MM.1S (cell line): ENCODE data around the gene FRMD3.

Source experiments
- DNase-seq: peaks from one replicate; pipeline ENCODE4 v3.0.0-alpha.2; 2015
- H2AFZ ChIP-seq: fragments of 300-600 bp; sonication (generic); 2 replicates; pipeline ENCODE4 v1.6.0; 2016; ENCODE audit warnings: antibody characterized with exemption, low read length
- H3F3A ChIP-seq: fragments of 300-600 bp; sonication (generic); 2 replicates; pipeline ENCODE4 v1.6.1; 2016; ENCODE audit warnings: mild to moderate bottlenecking, antibody characterized with exemption, low read length, moderate library complexity, mixed read lengths; ENCODE audit not compliant: insufficient read depth
- H3K27ac ChIP-seq: fragments of 300-600 bp; sonication (generic); 2 replicates; pipeline ENCODE4 v1.5.1; 2016; ENCODE audit warnings: mild to moderate bottlenecking, low read length
- H3K27me3 ChIP-seq: fragments of 300-600 bp; sonication (generic); replicated peaks from 2 replicates; pipeline ENCODE4 v1.6.0; 2016; ENCODE audit warnings: low read length; ENCODE audit not compliant: insufficient read depth
- H3K36me3 ChIP-seq: fragments of 300-600 bp; sonication (generic); replicated peaks from 2 replicates; pipeline ENCODE4 v1.6.1; 2016; ENCODE audit warnings: mild to moderate bottlenecking, low read length, mixed read lengths; ENCODE audit not compliant: insufficient read depth
- H3K4me1 ChIP-seq: fragments of 300-600 bp; sonication (generic); 2 replicates; pipeline ENCODE4 v1.6.1; 2016; ENCODE audit warnings: low read length, mixed read lengths
- H3K4me2 ChIP-seq: fragments of 300-600 bp; sonication (generic); 2 replicates; pipeline ENCODE4 v1.6.0; 2016; ENCODE audit warnings: low read depth, low read length
- H3K4me3 ChIP-seq: fragments of 300-600 bp; sonication (generic); 2 replicates; pipeline ENCODE4 v1.5.1; 2016; ENCODE audit warnings: low read length, mixed read lengths
- H3K79me2 ChIP-seq: fragments of 300-600 bp; sonication (generic); 2 replicates; pipeline ENCODE4 v1.6.1; 2016; ENCODE audit warnings: mixed run types, low read length, mixed read lengths
- H3K9ac ChIP-seq: fragments of 300-600 bp; sonication (generic); 2 replicates; pipeline ENCODE4 v1.6.1; 2016; ENCODE audit warnings: low read length, mixed read lengths
- H3K9me2 ChIP-seq: fragments of 300-600 bp; sonication (generic); replicated peaks from 2 replicates; pipeline ENCODE4 v1.6.1; 2016; ENCODE audit warnings: mild to moderate bottlenecking, low read length, mixed read lengths; ENCODE audit not compliant: insufficient read depth
- H3K9me3 ChIP-seq: fragments of 300-600 bp; sonication (generic); replicated peaks from 2 replicates; pipeline ENCODE4 v1.6.1; 2016; ENCODE audit warnings: mild to moderate bottlenecking, low read length, mixed read lengths; ENCODE audit not compliant: insufficient read depth
- H4K20me1 ChIP-seq: fragments of 300-600 bp; sonication (generic); 2 replicates; pipeline ENCODE4 v1.6.1; 2016; ENCODE audit warnings: mild to moderate bottlenecking, low read length, moderate library complexity, mixed read lengths; ENCODE audit not compliant: insufficient read depth
- EZH2 ChIP-seq: fragments of 300-600 bp; sonication (generic); optimal IDR thresholded peaks from 2 replicates; pipeline ENCODE3; 2017; ENCODE audit warnings: low read depth, mild to moderate bottlenecking, antibody characterized with exemption, low read length, mixed read lengths
- EZH2phosphoT487 ChIP-seq: fragments of 300-600 bp; sonication (generic); IDR thresholded peaks from 2 replicates; pipeline ENCODE4 v1.6.1; 2018; ENCODE audit warnings: antibody characterized with exemption, low read length
- TF ChIP-seq, protein P1 (sequence below): fragments of 300-600 bp; sonication (generic); IDR thresholded peaks from 2 replicates; pipeline ENCODE4 v1.5.1; 2016; ENCODE audit warnings: antibody characterized with exemption, low read length, mixed read lengths

FRMD3 gene

DNA sequence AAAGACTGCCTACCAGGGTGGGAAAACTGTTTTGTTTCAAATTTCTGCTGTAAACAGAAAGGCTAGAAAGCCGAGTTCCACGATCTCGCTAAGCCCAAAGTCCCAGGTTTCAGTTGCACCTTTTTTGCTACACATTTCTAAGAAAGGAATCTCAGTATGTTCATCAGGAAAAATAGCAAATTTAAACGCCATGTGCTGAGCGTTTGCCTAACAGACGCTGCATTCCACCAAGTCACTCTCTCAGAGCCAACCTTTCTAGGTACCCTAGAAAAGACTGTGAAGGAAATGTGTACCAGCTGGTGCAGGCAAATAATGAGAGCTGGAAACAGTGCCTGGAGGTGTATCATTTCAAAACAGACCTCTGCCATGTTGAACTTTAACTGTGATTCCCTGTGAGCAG lies 71.8 kb downstream of the FRMD3 start:
- Histone ChIP-seq H4K20me1 (no peaks in the 10 kb centered on the region), H3K4me3 (no peak overlapping the region), H3K27ac (no peak overlapping the region), H3F3A (no peaks in the 10 kb centered on the region), H3K4me2 (no peak overlapping the region), H3K36me3 (no peaks in the 10 kb centered on the region), H3K9ac (no peak overlapping the region), H3K4me1 (no peaks in the 10 kb centered on the region), H3K9me3 (no peaks in the 10 kb centered on the region), H2AFZ (no peak overlapping the region), H3K79me2 (no peaks in the 10 kb centered on the region), H3K27me3 (no peaks in the 10 kb centered on the region), H3K9me2 (no peaks in the 10 kb centered on the region)
- no peak for DNase-seq
- TF ChIP-seq EZH2, result no peak
- TF ChIP-seq, protein P1, sequence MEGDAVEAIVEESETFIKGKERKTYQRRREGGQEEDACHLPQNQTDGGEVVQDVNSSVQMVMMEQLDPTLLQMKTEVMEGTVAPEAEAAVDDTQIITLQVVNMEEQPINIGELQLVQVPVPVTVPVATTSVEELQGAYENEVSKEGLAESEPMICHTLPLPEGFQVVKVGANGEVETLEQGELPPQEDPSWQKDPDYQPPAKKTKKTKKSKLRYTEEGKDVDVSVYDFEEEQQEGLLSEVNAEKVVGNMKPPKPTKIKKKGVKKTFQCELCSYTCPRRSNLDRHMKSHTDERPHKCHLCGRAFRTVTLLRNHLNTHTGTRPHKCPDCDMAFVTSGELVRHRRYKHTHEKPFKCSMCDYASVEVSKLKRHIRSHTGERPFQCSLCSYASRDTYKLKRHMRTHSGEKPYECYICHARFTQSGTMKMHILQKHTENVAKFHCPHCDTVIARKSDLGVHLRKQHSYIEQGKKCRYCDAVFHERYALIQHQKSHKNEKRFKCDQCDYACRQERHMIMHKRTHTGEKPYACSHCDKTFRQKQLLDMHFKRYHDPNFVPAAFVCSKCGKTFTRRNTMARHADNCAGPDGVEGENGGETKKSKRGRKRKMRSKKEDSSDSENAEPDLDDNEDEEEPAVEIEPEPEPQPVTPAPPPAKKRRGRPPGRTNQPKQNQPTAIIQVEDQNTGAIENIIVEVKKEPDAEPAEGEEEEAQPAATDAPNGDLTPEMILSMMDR, result no peak

DNA sequence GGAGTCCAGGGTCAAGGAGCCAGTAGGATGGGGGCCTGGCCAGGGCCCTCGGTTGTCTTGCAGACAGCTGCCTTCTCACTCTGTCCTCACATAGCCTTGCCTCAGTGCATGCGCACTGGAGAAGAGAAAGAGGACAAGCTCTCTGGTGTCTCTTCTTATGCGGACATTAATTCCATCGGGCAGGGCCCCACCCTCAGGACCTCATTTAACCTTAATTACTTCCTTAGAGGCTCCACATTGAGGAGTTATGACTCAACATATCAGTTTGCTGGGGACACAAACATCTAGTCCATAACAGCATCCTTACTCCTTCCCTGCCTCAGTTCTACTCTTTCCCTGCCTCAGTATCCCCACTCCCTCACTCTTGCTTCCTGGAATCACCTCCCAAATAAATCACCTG lies 78.4 kb downstream of the FRMD3 start:
- Histone ChIP-seq H4K20me1 (no peaks in the 10 kb centered on the region), H3K27ac (no peak overlapping the region), H2AFZ (no peak overlapping the region), H3K9ac (no peak overlapping the region), H3K27me3 (no peaks in the 10 kb centered on the region), H3K4me1 (no peaks in the 10 kb centered on the region), H3K9me2 (no peaks in the 10 kb centered on the region), H3K4me3 (no peak overlapping the region), H3K9me3 (no peaks in the 10 kb centered on the region), H3K4me2 (no peak overlapping the region), H3K79me2 (no peaks in the 10 kb centered on the region), H3F3A (no peaks in the 10 kb centered on the region), H3K36me3 (no peaks in the 10 kb centered on the region)
- DNase-seq, result no peak
- no peak for TF ChIP-seq EZH2
- no peak for TF ChIP-seq EZH2phosphoT487
- TF ChIP-seq, protein P1, result no peak

DNA sequence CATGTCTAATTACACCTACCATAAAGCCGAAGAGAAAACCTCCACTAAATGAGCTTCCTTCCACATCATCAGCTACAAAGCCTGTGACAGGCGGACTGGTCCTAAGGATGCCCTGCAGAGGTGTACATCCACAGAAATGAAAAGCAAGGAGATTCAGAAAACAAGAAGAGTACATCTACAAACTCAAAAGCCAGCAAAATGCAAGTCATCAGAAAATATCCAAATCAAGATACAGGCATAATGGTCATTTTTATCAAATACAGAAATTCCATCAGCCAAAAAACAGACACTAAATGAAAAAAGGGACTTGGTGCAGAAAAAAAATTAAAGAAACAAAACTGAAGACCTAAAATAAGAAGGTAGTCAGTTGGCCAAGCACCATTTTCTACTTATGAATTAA lies 79.7 kb downstream of the FRMD3 start:
- no peak overlapping the region for H3K9ac ChIP-seq
- H3F3A ChIP-seq, result no peaks in the 10 kb centered on the region
- no peak overlapping the region for H3K27ac ChIP-seq
- H3K9me3 ChIP-seq, result no peaks in the 10 kb centered on the region
- H3K4me3 ChIP-seq, result no peak overlapping the region
- H3K4me1 ChIP-seq, result no peaks in the 10 kb centered on the region
- H3K9me2 ChIP-seq, result no peaks in the 10 kb centered on the region
- no peaks in the 10 kb centered on the region for H4K20me1 ChIP-seq
- no peak overlapping the region for H2AFZ ChIP-seq
- no peak for DNase-seq
- no peaks in the 10 kb centered on the region for H3K27me3 ChIP-seq
- no peak overlapping the region for H3K4me2 ChIP-seq
- H3K79me2 ChIP-seq, result no peaks in the 10 kb centered on the region
- H3K36me3 ChIP-seq, result no peaks in the 10 kb centered on the region
- TF ChIP-seq EZH2phosphoT487 (no peak), EZH2 (no peak)
- TF ChIP-seq, protein P1, result no peak
